RWPE1 (cell line): ENCODE measurements around the gene FRMD4A.

Experiments used
- CTCF ChIA-PET: fragments of 350-600 bp; sonication (Branson Sonifier 250); formaldehyde crosslinking; extraction: SDS; loops from one replicate; lab custom pipeline; 2021; lab: Yijun Ruan, JAX
- POLR2A ChIA-PET: fragments of 400-600 bp; formaldehyde crosslinking; extraction: SDS; loops from one replicate; lab custom pipeline; 2020; ENCODE audit warnings: antibody characterized with exemption; ENCODE audit not compliant: low non-redundant PET; lab: Yijun Ruan, JAX
- DNase-seq: peaks from one replicate; pipeline ENCODE4 v3.0.0; 2012; ENCODE audit warnings: low spot score
- H3K27ac ChIP-seq: fragments of 450-650 bp; 2 replicates; pipeline ENCODE4 v1.5.1; 2017
- CTCF ChIP-seq: fragments of 450-650 bp; conservative IDR thresholded peaks from 2 replicates; pipeline ENCODE4 v1.5.1; 2017; ENCODE audit warnings: low read depth, mild to moderate bottlenecking

Gene FRMD4A

GRCh38 chr10:13893926-13894325 lies 436.8 kb downstream of the FRMD4A start:
- no peak for TF ChIP-seq CTCF
- ChIA-PET POLR2A (interaction anchor here (0.6 kb wide), 1 partner anchor 44 kb away, joined by 3 read pairs; no protein-coding TSS in a partner anchor), CTCF (interaction anchor here (0.6 kb wide), 1 partner anchor 28 kb away, joined by 4 read pairs; no protein-coding TSS in a partner anchor)
- no peak for DNase-seq
- H3K27ac ChIP-seq: no peak overlapping the region

GRCh38 chr10:13892871-13893270 lies 437.9 kb downstream of the FRMD4A start:
- H3K27ac ChIP-seq: no peak overlapping the region
- ChIA-PET CTCF (no interaction called here), POLR2A (no interaction called here)
- TF ChIP-seq CTCF: no peak
- DNase-seq: no peak

GRCh38 chr10:13892001-13892491 lies 438.7 kb downstream of the FRMD4A start:
- DNase-seq: no peak
- POLR2A ChIA-PET: no interaction called here
- H3K27ac ChIP-seq: no peak overlapping the region
- CTCF ChIA-PET: interaction anchor here (0.6 kb wide), 1 partner anchor 60 kb away, joined by 3 read pairs; no protein-coding TSS in a partner anchor
- TF ChIP-seq CTCF: no peak

GRCh38 chr10:13891128-13892000 lies 439.4 kb downstream of the FRMD4A start:
- H3K27ac ChIP-seq: no peak overlapping the region
- ChIA-PET POLR2A (no interaction called here), CTCF (interaction anchor here (0.6 kb wide), 1 partner anchor 59 kb away, joined by 3 read pairs; no protein-coding TSS in a partner anchor)
- DNase-seq: peak; percentile 11
- no peak for TF ChIP-seq CTCF

GRCh38 chr10:13890233-13891127 lies 440.2 kb downstream of the FRMD4A start:
- ChIA-PET POLR2A (no interaction called here), CTCF (no interaction called here)
- no peak for DNase-seq
- no peak for TF ChIP-seq CTCF
- H3K27ac ChIP-seq: no peak overlapping the region

GRCh38 chr10:13887761-13888160 lies 443.0 kb downstream of the FRMD4A start:
- no peak for DNase-seq
- TF ChIP-seq CTCF: no peak
- CTCF ChIA-PET: no interaction called here
- no peak overlapping the region for H3K27ac ChIP-seq
- POLR2A ChIA-PET: no interaction called here
